ENCODE measurements around the gene UGT1A1.

The UGT1A1 gene

DNA sequence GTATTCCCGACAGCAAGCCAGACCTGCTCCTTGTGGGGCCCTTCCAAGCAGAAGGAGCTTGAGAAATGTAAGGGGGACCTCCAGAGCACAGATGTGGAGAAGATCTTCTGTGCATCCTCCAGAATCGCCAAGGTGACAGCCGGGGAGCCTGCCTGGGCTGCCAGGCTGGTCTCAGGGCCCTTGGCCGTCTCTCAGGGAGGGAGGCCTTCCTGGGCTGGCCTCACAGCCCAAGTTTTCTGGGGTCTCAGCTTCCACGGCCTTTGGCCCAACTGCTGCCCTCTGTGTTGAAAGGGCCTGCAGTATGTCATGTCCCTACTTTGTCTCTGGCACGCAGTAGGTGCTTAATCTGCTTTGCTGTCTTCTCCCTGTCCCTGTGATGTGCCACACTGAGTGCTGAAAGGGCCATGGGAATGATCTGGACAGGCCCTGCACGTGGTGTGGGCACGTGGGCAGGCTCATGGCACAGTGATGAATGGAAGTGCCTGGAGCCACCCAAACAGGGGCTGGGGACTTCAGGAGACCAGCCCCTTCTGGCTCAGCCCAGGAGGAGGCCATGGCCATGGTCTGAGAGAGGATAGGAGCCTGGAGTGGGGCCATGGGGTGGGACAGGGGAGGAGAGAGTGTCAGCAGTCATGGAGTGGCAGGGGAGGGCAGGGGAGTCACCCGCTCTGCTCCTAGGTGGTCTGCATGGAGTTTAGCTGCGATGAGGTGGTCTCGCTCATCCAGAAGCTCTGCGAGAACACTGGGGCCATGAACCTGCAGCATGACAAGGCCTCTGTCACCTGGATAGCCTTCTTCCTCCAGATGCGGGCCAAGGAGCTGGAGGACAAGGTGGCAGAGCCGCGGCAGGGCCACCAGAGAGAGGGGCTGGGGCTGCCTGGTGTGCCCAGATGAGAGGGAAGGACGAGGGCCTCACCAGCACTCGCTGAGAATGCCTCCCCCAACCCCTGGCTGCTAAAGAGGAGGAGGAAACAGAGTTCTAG, 58.9 kb downstream of the UGT1A1 start:
- H3K4me3 ChIP-seq (ENCODE audit: low read depth, low read length) = no peak overlapping the region
- no peak for DNase-seq (ENCODE audit: low read depth)
- TF ChIP-seq MAX (IDR thresholded peaks at IDR 0.05; ENCODE audit: low read depth, low read length) (no peak), MYC (IDR thresholded peaks at IDR 0.05; ENCODE audit: low read depth, low read length) (no peak), POLR2A (IDR thresholded peaks at IDR 0.05; ENCODE audit: extremely low read depth, insufficient read length) (no peak), CTCF (IDR thresholded peaks at IDR 0.05; ENCODE audit: low read depth, low read length) (no peak)

- DNase-seq (ENCODE audit: low read depth) = no peak
- H3K4me3 ChIP-seq (ENCODE audit: low read depth, low read length) = no peak overlapping the region
- no peak for TF ChIP-seq MAX (IDR thresholded peaks at IDR 0.05; ENCODE audit: low read depth, low read length)
- TF ChIP-seq POLR2A (IDR thresholded peaks at IDR 0.05; ENCODE audit: extremely low read depth, insufficient read length) = no peak
- no peak for TF ChIP-seq CTCF (IDR thresholded peaks at IDR 0.05; ENCODE audit: low read depth, low read length)
- no peak for TF ChIP-seq MYC (IDR thresholded peaks at IDR 0.05; ENCODE audit: low read depth, low read length)
Measured at GRCh38 chr2:233819884-233820773, 60.1 kb downstream of the UGT1A1 start.

GRCh38 chr2:233820774-233821105, 60.7 kb downstream of the UGT1A1 start:
- TF ChIP-seq MYC (IDR thresholded peaks at IDR 0.05; ENCODE audit: low read depth, low read length) (no peak), CTCF (IDR thresholded peaks at IDR 0.05; ENCODE audit: low read depth, low read length) (no peak), MAX (IDR thresholded peaks at IDR 0.05; ENCODE audit: low read depth, low read length) (no peak), POLR2A (IDR thresholded peaks at IDR 0.05; ENCODE audit: extremely low read depth, insufficient read length) (no peak)
- DNase-seq (ENCODE audit: low read depth) = no peak
- H3K4me3 ChIP-seq (ENCODE audit: low read depth, low read length) = no peak overlapping the region

DNA sequence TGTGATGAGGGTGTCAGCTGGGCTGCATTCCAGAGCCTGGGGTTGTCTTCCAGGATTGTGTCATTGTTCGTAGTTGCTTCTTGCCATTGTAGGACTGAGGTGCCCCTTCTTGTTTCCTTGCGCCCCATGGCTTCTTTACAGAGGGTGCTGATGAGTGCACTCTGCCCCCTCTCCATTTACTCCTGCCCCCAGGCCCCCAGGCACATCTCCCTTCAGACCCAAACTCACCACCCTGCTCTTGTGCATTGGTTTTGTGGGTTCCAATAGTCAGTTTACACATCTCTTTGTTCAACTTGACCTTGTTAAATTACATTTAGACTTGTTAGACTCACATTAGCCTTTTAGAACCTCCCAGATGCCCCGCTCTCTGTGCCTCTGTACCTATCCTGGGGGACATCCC, 61.1 kb downstream of the UGT1A1 start:
- DNase-seq (ENCODE audit: low read depth) = no peak
- H3K4me3 ChIP-seq (ENCODE audit: low read depth, low read length) = no peak overlapping the region
- no peak for TF ChIP-seq MAX (IDR thresholded peaks at IDR 0.05; ENCODE audit: low read depth, low read length)
- TF ChIP-seq POLR2A (IDR thresholded peaks at IDR 0.05; ENCODE audit: extremely low read depth, insufficient read length) = no peak
- TF ChIP-seq MYC (IDR thresholded peaks at IDR 0.05; ENCODE audit: low read depth, low read length) = no peak
- no peak for TF ChIP-seq CTCF (IDR thresholded peaks at IDR 0.05; ENCODE audit: low read depth, low read length)

GRCh38 chr2:233821709-233822100, 61.6 kb downstream of the UGT1A1 start:
- DNase-seq (ENCODE audit: low read depth) = no peak
- H3K4me3 ChIP-seq (ENCODE audit: low read depth, low read length) = no peak overlapping the region
- TF ChIP-seq MYC (IDR thresholded peaks at IDR 0.05; ENCODE audit: low read depth, low read length) (no peak), MAX (IDR thresholded peaks at IDR 0.05; ENCODE audit: low read depth, low read length) (no peak), POLR2A (IDR thresholded peaks at IDR 0.05; ENCODE audit: extremely low read depth, insufficient read length) (no peak), CTCF (IDR thresholded peaks at IDR 0.05; ENCODE audit: low read depth, low read length) (no peak)

Measured in NB4 (cell line).